SK-N-SH (cell line): ENCODE measurements around the gene C18orf54.

Experiments used
- ELF1 ChIP-seq: IDR thresholded peaks from 2 replicates; pipeline ENCODE4 v1.4.0; 2012
- GABPA ChIP-seq: IDR thresholded peaks from 2 replicates; pipeline ENCODE4 v1.4.0; 2012; ENCODE audit warnings: low read depth, mild to moderate bottlenecking
- SIN3A ChIP-seq: IDR thresholded peaks from 2 replicates; pipeline ENCODE4 v1.6.1; 2012; ENCODE audit warnings: low read depth, mild to moderate bottlenecking, low read length, moderate library complexity, borderline replicate concordance
- YY1 ChIP-seq: IDR thresholded peaks from 2 replicates; pipeline ENCODE4 v1.4.0; 2012; ENCODE audit warnings: low read depth, mild to moderate bottlenecking
- TF ChIP-seq, protein P1 (sequence below): fragments of 200-600 bp; sonication (generic); IDR thresholded peaks from 2 replicates; pipeline ENCODE4 v1.6.1; 2017; ENCODE audit warnings: antibody characterized with exemption, mild to moderate bottlenecking, moderate library complexity

DNA sequence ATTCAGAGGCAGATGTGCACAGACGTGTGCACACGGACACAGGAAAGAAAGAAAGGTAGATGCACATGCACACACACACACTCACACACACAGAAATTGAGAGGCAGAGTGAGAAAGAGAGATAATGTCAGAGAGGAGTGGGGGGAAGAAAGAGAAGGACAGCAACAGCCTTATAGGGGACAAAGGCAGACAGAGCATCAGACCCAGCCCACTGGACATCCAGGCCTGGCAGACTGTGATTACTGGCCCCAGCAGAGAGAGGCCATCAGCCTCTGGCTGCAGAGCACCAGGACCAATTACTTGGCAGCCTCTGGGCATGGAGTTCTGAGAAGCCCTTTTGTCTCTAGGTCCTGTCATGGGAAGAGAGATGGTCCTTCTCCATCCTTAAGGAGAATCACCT lies 66.1 kb downstream of the C18orf54 start:
- TF ChIP-seq, protein P1, sequence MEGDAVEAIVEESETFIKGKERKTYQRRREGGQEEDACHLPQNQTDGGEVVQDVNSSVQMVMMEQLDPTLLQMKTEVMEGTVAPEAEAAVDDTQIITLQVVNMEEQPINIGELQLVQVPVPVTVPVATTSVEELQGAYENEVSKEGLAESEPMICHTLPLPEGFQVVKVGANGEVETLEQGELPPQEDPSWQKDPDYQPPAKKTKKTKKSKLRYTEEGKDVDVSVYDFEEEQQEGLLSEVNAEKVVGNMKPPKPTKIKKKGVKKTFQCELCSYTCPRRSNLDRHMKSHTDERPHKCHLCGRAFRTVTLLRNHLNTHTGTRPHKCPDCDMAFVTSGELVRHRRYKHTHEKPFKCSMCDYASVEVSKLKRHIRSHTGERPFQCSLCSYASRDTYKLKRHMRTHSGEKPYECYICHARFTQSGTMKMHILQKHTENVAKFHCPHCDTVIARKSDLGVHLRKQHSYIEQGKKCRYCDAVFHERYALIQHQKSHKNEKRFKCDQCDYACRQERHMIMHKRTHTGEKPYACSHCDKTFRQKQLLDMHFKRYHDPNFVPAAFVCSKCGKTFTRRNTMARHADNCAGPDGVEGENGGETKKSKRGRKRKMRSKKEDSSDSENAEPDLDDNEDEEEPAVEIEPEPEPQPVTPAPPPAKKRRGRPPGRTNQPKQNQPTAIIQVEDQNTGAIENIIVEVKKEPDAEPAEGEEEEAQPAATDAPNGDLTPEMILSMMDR, result no peak
- TF ChIP-seq SIN3A, result no peak
- no peak for TF ChIP-seq ELF1
- no peak for TF ChIP-seq GABPA
- TF ChIP-seq YY1, result no peak
